AG20443 (cell line): ENCODE measurements around the gene RFC3.
A peak's percentile ranks its signal among the peaks of the same experiment; 100 is the strongest.
"Not testable (repeated sequence)": the region's sequence is repeated elsewhere in the genome, so short reads cannot be mapped to it uniquely, and the experiment has no call there.

Source experiments
- DNase-seq: peaks from one replicate; pipeline ENCODE4 v3.0.0; 2012; ENCODE audit warnings: low spot score, mixed read lengths

The RFC3 gene, protein sequence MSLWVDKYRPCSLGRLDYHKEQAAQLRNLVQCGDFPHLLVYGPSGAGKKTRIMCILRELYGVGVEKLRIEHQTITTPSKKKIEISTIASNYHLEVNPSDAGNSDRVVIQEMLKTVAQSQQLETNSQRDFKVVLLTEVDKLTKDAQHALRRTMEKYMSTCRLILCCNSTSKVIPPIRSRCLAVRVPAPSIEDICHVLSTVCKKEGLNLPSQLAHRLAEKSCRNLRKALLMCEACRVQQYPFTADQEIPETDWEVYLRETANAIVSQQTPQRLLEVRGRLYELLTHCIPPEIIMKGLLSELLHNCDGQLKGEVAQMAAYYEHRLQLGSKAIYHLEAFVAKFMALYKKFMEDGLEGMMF

DNA sequence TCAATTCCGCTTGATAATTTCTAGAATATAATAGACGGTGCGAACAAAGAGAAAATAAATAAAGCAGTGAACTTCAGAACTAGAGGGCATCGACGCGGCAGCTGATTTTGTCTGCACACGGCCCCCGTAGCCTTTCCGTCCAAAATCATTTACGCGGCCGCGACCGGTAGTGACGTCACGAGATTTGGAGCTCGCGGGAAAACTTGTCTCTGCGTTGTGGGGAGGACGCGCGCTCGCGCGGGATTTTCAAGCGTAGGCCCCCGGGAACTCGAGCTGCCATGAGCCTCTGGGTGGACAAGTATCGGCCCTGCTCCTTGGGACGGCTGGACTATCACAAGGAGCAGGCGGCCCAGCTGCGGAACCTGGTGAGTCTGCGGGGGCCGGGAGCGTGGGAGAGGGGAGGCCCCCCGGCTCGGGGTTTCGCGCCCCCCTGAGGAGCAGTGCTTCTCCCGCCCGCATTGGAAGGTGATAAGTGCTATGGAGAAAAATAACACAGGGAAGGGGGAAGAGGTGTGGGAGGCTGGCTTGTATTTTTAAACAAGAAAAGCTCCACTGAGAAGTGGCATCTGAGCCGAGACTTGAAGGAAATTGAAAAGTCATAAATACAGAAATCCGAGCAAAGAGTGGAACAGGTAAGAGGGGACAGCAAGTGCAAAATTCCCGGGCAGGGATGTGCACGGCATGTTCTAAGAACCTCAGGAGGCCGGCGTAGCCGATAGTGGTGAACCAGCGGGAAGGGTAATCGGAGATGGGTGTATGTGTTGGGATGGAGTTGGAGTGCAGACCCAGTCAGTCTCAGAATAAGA is at the start of gene RFC3:
RFC3 (plus strand) TSS at position 249 of the 806 bp plus-strand sequence; CDS start at position 279, 30 bp downstream.
- peak; percentile 97 for DNase-seq

- no peak for DNase-seq
These were observed 46.7 kb upstream of the RFC3 start for GRCh38 chr13:33771296-33771695.

- no peak for DNase-seq
These were observed 44.0 kb upstream of the RFC3 start for GRCh38 chr13:33773790-33774462.

DNA sequence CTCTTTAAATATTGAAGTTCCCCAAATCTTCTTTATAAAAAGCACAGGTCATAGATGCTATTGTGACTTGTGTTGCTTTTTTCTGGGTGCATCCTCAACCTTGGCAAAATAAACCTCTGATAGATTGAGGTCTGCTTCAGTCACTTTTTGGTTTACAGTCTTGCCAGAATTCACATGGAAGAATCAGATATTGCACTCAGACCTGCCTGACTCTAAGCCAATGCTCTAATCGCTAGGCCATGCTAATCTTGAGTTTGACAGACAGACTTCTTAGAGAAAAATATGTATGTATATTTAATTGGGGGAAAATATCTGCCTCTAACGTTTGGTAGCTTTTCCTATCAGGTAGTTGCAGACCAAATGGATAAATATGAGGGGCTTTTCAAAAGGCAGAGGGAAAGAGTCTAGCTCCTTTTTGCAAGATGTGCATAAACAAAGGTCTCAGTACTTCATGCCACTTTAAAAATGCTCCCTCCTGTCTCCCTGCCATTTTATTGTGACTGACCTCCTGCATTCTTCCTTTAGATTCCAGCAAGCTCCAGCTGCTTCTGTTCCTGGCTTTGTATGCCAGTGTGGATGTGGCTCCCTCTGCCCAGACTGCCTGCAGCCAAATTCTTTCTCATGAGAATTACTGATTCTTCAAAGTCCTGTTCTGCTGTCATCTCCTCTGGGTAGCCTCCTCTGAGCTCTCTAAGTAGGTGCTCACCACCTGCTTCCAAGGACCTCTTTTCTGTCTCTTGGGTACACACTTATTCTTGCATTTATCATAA is 42.4 kb upstream of the RFC3 start:
- no peak for DNase-seq

DNA sequence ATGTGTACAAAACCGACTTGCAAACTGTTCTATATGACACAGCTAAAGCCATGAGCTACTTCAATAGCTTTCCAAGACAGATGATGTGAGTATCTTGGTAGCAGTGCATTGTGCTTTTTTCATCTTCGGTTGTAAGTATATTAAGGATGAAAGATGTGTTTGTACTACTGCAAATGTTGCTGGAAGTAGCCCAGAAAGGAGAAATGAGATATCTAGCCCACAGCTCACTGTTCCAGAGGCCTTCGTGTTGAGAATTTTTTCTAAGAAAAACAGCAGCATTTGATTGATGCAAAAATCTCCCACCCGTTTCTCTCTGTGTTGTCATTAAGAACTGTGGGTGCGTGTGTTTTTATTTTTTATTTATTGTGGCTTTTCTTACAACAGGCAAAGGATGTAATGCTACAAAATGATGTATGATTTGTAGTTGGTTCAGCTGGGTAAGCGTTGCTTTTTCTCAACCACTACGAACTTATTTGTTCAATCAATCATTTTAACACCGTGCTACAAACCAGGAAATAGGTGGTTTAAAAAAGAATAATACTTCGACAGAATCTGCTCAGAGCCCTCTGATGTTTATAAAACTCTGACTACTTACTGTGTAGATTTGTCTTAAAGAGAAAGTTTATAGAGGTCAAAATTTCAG is 41.6 kb upstream of the RFC3 start:
- DNase-seq: no peak

DNA sequence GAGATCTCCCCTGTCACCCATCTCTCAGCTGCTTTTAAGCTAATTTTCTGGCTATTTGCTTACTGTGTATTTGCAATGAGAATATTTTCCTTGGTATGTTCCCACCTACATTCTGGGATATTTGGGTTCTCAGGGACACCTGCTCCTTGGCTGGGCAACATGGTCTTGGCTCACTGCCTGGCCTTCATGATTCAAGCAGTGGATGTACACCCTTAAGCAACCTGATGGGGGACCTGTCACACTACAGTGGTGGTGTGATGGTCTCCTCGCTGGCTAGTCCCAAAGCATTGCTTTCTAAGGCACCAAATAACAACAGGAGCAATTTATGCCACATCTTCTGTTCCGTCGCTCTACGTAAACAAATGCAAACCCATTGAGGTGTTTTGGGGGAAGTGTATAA is 35.3 kb upstream of the RFC3 start:
- DNase-seq: no peak

GRCh38 chr13:33783212-33783611 is 34.7 kb upstream of the RFC3 start:
- DNase-seq: not testable (repeated sequence)

DNA sequence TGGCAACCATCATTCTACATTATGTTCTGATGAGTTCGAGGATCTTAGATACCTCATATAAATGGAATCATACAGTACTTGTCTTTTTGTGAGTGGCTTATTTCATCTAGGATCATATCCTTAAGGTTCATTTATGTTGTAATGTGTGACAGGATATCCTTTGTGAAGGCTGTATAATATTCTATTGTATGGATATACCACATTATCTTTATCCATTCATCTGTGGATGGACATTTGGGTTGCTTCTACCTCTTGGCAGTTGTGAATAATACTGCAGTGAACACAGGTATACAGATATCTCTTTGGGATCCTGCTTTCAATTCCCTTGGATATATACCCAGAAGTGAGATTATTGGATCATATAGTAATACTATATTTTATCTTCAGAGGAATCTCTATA is 33.2 kb upstream of the RFC3 start:
- no peak for DNase-seq

DNA sequence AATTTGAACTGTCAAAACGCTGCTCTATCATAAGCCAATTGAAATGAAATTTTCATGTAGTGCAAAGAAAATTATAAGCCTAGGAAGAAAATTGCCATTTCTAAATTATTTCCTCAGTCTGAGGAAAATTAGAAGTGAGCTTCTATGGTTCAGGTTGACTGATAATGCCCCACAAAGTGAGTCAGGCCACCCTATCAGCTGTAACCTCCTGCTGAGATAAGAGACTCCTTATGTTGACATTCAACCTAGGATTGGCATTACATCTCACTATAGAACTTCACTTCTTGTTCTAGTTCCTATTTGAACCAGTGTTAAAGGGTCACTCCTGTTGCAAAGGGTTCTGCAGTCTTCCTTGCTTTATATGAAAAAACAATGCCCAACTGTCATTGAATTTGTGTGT is 32.6 kb upstream of the RFC3 start:
- DNase-seq: no peak

DNA sequence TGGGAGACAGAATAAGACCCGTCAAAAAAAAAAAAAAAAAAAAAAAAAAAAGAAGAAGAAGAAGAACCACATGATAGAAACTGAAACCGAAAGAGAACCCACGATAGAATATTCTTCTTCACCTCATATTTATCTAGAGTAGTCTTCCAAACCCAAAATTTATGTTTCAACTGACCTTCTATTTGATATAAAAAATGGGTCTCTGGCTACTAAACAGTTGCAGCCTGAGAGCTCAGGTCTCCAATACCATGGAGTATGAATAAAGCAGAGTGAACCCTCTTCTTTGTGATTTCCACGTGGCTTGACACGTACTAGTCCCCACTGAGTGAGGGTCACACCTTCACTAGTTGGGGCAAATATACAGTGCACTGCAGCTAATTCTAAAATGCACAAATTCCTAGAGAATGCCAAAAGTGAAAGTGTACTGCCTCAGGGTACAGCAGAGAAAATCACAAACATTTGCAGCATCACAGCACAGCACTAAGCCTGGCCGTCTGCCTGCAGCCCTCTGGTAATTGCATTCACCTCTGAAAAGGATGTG is 30.8 kb upstream of the RFC3 start:
- DNase-seq: peak; percentile 17

DNA sequence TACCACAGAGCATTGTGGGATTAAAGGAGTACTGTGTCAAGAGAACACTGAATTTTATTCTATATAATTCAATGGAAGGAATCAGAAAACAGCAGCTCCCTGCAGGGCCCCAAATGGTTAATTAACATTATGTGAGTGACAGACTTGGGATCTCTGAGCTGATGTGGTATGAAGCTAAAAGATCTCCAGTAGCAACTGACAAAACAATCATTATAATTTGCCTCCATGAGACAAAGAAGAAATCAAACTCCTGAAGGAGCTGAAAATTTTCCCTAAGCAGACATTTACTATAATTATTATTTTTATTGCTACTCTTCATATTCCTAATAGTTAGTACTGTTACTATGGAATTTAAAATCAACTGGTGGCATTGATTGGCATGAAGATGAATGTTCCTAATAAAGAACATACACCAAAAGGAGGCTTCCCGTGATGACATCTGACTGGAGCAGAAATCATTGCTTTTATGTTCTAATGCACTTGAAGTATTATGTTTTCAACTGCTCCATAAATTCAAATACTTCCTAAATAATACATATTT is 28.8 kb upstream of the RFC3 start:
- no peak for DNase-seq

DNA sequence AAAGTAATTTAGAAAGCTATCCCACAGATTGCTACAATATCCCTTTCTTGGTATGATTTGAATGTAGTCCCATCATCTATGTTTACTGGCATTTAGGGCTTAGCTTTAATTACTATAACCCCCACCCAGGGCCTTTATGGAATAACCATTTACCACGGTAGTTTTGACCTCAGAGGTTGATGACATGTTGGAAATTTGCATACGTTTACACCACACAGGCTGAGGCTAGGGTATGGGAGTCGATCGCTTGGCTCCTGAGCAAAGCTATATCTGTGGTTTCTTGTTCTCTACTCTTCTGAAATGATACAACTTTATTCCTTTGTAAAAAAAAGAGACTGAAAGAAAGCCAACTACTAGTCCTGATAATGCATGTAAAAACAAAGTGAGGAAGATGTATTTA is 28.2 kb upstream of the RFC3 start:
- no peak for DNase-seq

GRCh38 chr13:33793726-33794125 is 24.2 kb upstream of the RFC3 start:
- DNase-seq: no peak

DNA sequence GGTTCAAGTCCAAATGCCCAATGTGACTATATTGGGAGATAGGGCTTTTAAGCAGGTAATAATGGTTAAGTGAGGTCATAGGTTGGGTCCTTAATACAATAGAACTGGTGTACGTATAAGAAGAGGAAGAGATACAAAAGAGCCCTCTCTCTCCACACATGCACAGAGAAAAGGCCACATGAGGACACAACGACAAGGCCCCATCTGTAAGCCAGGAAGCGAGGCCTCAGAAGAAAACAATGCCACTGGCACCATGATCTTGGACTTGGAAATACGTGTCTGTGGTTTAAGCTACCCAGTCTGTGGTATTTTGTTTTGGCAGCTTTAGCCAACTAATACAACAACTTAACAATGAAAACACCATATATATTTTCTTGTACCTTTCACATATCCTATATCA is 23.4 kb upstream of the RFC3 start:
- DNase-seq: no peak

- DNase-seq: no peak
These were observed 21.9 kb upstream of the RFC3 start for GRCh38 chr13:33796095-33796494.

DNA sequence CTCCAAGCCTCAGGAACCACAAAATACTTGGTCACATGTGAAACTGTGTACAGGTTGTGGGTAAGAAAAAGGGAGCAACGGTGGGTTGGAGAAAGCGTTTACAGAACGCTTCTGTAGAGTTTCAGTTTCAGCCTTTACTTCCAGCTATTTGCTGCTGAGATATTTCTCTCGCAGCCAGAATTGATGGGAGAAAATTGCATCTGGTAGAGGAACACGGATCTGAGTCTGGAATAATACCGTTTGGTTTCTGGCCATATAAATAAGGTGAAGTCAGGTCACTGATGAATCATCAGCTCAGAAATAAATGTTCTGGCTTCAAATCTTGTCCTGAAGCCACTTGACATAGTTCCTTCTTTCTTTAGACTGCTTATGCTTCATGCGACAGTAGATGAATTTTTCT is 20.3 kb upstream of the RFC3 start:
- DNase-seq: peak; percentile 11

DNA sequence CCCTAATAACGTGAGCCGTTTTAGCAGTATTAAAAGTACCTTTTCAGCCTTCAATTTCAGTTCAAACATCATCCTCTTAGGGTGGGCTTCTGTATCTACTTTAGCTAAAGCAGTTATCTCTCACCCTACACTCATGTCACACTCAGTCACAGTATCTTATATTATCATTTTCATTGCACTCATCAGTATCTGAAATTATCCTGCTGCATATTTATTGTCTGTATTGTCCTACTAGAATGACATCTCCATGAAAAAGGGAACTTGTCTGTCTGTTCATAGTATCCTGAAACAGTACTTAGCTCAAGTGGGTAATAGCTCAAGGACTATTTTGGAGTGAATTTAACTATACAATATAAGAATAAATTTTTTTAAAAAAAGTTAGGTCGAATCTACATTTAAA is 19.9 kb upstream of the RFC3 start:
- DNase-seq: no peak

DNA sequence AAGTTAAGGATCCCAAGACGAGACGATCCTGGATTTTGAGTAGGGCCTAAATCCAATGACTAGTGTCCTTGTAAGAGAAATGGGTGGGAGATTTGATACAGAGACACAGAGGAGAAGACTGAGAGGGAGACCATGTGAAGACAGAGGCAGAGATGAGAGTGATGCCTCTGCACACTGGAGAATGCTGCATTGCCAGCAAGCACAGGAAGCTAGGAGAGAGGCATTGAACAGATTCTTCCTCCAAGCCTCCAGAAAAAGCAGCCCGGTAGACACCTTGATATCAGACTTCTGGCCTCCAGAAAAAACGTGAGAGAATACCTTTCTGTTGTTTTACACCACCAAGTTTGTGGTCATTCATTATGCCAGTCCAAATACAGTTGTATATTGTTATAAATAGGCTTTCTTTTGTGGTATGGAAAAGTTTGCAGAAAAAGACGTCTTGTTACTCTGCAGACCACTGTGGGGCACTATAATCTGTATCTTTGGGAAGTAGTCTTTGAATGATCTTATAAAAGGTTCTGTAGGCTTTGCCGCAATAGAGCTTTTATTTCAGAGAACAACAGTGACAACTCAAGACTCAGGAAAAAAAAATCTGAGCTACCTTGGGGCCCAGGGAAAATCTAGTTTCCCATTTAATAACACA is 17.9 kb upstream of the RFC3 start:
- peak; percentile 43 for DNase-seq

DNA sequence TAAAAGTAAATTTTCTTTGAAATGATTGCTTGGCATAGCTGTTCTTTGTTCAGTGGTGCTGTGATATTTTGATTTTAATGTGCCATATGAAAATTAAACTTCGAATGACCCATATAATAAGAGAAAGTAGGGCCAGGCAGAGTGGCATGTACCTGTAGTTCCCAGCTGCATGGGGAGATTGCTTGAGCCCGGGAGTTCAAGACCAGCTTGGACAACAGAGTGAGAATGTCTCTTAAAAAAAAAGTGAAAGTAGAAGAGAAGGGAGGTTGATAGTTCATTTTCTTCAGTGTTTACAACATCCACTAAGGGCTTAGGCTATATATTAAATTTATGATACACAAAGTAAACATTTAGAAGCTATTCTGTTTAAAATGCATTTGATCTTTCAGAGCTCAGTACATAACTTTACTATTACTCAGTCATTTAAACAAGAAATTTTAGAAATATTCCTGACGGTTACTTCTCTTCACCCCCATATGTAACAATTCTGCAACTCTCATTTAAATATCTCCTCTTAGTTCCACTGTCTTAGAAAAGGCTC is 17.2 kb upstream of the RFC3 start:
- DNase-seq: no peak
